Ishikawa (cell line): Measurements from ENCODE around the gene WDR38.

Source experiments
- CEBPB ChIP-seq: IDR thresholded peaks from 2 replicates; pipeline ENCODE4 v1.6.1; 2012
- CREB1 ChIP-seq: IDR thresholded peaks from 2 replicates; pipeline ENCODE4 v1.6.1; 2012; ENCODE audit warnings: low read depth
- EGR1 ChIP-seq: IDR thresholded peaks from 2 replicates; pipeline ENCODE4 v1.6.1; 2012
- EP300 ChIP-seq: IDR thresholded peaks from 2 replicates; pipeline ENCODE4 v1.6.1; 2012; ENCODE audit warnings: borderline replicate concordance
- FOXM1 ChIP-seq: IDR thresholded peaks from 2 replicates; pipeline ENCODE4 v1.6.1; 2012; ENCODE audit warnings: low read depth, borderline replicate concordance
- MAX ChIP-seq: IDR thresholded peaks from 2 replicates; pipeline ENCODE4 v1.6.1; 2012
- NFIC ChIP-seq: IDR thresholded peaks from 2 replicates; pipeline ENCODE4 v1.6.1; 2012
- RAD21 ChIP-seq: IDR thresholded peaks from 2 replicates; pipeline ENCODE4 v1.6.1; 2012; ENCODE audit warnings: low read depth
- REST ChIP-seq: IDR thresholded peaks from 2 replicates; pipeline ENCODE4 v1.6.1; 2012; ENCODE audit warnings: low read depth, mild to moderate bottlenecking
- TAF1 ChIP-seq: IDR thresholded peaks from 2 replicates; pipeline ENCODE4 v1.6.1; 2012; ENCODE audit warnings: low read depth, mild to moderate bottlenecking
- TCF12 ChIP-seq: IDR thresholded peaks from 2 replicates; pipeline ENCODE4 v1.6.1; 2012; ENCODE audit warnings: low read depth
- TEAD4 ChIP-seq: IDR thresholded peaks from 2 replicates; pipeline ENCODE4 v1.6.1; 2012
- YY1 ChIP-seq: IDR thresholded peaks from 2 replicates; pipeline ENCODE4 v1.6.1; 2012; ENCODE audit warnings: low read depth
- ZBTB7A ChIP-seq: IDR thresholded peaks from 2 replicates; pipeline ENCODE4 v1.6.1; 2012; ENCODE audit warnings: low read depth
- TF ChIP-seq, protein P1 (sequence below): IDR thresholded peaks from 2 replicates; pipeline ENCODE4 v1.6.1; 2012

WDR38 gene

DNA sequence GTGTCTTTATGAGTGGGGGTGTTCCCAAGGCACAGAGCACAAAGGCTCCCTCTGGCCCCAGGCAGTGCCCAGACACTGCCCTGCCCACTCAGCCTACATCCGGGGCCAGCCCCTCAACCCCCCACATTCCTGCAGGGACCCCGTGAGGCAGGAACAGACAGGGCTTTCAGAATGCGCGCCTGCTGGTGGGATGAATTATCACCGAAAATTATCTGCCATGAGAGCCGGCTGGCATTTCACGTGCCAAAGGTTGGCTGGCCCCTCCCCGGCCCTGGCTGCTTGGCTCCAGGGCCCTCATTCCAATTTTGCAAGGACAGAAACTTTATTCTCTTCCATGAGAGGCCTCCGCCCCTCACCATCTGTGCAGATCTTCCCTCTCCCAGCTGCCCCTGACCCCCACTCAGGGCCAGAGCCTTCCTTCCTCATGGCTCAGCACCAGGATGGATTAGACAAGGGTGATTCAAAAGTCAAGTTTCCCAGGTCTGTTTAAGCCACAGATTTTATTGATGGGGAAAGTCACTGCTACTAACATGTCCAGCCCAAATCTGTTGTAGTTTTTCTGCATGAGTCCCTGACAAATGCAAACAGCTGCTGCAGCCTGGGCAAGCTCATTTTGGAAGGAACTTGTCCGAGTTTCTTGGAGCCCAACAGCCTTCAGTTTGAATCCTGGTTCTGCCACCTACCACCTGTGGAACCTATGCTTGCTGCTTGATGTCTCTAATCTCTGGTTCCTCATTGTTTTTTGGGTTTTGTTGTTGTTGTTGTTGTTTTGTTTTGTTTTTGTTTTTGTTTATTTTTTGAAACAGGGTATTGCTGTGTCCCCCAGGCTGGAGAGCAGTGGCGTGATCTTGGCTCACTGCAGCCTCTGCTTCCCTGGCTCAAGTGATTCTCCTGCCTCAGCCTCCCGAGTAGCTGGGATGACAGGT is 32.3 kb upstream of the WDR38 start:
- TF ChIP-seq EP300, result no peak
- TF ChIP-seq CEBPB, result no peak
- TF ChIP-seq RAD21, result no peak
- no peak for TF ChIP-seq TAF1
- TF ChIP-seq YY1, result no peak
- no peak for TF ChIP-seq REST
- no peak for TF ChIP-seq EGR1
- no peak for TF ChIP-seq TCF12
- no peak for TF ChIP-seq CREB1
- no peak for TF ChIP-seq FOXM1
- no peak for TF ChIP-seq NFIC
- TF ChIP-seq TEAD4, result no peak
- no peak for TF ChIP-seq ZBTB7A

DNA sequence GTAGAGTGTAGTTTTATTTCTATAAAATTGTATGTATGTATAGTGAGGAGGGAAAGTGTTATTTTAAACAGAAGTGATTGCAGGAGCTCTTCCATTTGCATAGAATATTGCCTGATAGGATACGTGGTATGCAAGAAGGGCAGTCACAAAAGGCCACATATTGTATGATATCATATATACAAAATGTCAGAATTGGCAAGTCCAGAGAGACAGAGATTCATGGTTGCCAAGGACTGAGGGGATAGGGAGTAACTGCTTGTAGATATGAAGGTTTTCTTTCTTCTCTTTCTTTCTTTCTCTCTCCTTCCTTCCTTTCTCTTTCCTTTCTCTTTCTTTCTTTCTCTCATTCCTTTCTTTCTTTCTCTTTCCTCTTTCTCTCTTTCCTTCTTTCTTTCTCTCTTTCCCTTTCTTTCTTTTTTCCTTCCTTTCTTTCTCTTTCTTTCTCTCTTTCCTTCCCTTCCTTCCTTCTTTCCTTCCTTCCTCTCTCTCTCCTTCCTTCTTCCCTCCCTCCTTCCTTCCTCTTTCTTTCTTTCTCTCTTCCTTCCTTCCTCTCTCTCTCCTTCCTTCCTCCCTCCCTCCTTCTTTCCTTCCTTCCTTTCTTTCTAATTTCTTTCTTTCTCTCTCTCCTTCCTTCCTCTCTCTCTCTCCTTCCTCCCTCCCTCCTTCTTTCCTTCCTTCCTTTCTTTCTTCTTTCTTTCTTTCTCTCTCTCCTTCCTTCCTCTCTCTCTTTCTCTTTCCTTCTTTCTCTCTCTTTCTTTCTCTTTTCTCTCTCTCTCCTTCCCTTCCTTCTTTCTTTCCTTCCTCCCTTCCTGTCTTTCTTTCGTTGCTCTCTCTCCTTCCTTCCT is 24.5 kb upstream of the WDR38 start:
- TF ChIP-seq FOXM1, result no peak
- no peak for TF ChIP-seq EGR1
- TF ChIP-seq CREB1, result no peak
- no peak for TF ChIP-seq TEAD4
- no peak for TF ChIP-seq TAF1
- TF ChIP-seq, protein P1, sequence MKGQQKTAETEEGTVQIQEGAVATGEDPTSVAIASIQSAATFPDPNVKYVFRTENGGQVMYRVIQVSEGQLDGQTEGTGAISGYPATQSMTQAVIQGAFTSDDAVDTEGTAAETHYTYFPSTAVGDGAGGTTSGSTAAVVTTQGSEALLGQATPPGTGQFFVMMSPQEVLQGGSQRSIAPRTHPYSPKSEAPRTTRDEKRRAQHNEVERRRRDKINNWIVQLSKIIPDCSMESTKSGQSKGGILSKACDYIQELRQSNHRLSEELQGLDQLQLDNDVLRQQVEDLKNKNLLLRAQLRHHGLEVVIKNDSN, result no peak
- TF ChIP-seq ZBTB7A, result no peak
- no peak for TF ChIP-seq YY1
- TF ChIP-seq CEBPB, result no peak
- TF ChIP-seq RAD21, result no peak
- no peak for TF ChIP-seq EP300
- TF ChIP-seq TCF12, result no peak
- no peak for TF ChIP-seq MAX

- no peak for TF ChIP-seq NFIC
- no peak for TF ChIP-seq FOXM1
- no peak for TF ChIP-seq ZBTB7A
- no peak for TF ChIP-seq YY1
- TF ChIP-seq RAD21, result no peak
- TF ChIP-seq CEBPB, result no peak
- TF ChIP-seq EP300, result no peak
- no peak for TF ChIP-seq TCF12
- no peak for TF ChIP-seq EGR1
- no peak for TF ChIP-seq TEAD4
- TF ChIP-seq, protein P1, result no peak
- no peak for TF ChIP-seq MAX
Observed at GRCh38 chr9:124829334-124829669, 24.0 kb upstream of the WDR38 start.

DNA sequence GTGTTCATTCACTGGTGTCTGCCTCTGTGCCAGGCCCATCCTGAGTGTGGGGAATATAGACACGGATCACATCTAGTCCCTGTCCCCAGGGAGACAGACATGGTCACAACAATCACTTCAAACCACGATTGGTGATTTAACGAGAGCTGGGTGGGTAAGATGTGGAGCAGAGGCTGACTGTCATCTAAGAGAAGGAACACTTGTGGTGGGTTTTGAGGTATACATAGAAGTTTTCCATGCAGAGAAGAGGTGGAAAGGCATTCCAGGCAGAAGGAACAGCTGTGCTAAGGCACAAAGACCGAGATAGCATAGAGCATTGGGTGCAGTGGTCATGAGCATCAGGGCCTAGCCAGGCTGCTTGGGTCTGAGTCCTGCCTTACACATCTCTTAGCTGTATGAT is 22.7 kb upstream of the WDR38 start:
- no peak for TF ChIP-seq ZBTB7A
- TF ChIP-seq EP300, result no peak
- TF ChIP-seq NFIC, result no peak
- TF ChIP-seq TCF12, result no peak
- no peak for TF ChIP-seq REST
- no peak for TF ChIP-seq TAF1

DNA sequence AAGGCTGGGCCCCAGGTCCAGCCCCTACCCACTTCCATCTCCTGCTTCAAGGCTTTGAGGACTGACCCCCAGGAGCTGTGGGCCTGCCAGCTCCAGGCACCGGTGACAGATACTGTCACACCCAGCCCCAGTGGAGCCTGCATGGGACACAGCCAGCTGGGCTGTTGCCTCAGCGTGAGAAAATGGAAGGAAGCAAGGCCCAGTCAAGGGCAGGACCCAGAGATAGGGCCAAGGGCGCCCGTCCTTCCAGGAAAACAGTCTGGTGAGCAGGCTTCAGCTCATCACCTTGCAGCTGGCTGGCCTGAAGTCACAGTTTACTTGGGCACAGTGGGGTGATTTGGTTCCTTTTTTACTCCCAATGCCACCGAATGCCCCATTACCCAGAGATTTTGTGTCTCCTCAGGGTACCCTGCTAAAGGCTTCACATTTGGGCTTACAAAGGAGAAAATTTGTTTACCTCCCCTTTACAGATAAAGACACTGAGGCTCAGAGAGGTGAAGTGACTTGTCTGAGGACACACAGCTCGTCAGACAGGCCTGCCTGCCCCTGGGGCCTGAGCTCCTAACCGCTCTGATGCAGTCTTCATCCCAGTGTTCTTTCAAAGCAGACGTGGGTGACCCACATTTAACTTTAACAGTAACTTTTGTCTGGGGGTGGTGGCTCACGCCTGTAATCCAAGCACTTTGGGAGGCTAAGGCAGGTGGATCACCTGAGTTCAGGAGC is 21.5 kb upstream of the WDR38 start:
- TF ChIP-seq MAX, result no peak
- TF ChIP-seq EP300, result no peak
- TF ChIP-seq NFIC, result no peak
- TF ChIP-seq EGR1, result no peak
- TF ChIP-seq TCF12, result no peak
- no peak for TF ChIP-seq YY1
- no peak for TF ChIP-seq TAF1
- no peak for TF ChIP-seq FOXM1
- no peak for TF ChIP-seq RAD21
- TF ChIP-seq REST, result no peak
- TF ChIP-seq TEAD4, result no peak
- no peak for TF ChIP-seq CEBPB
- TF ChIP-seq, protein P1, result no peak
- TF ChIP-seq ZBTB7A, result no peak
- no peak for TF ChIP-seq CREB1
